ENCODE measurements around the gene C10orf105. TPM values are rescaled to one million over a fixed set of nuclear protein-coding genes. Genes with fewer than 3 reads are reported as not detected.

Gene C10orf105
- total and polyA plus RNA-seq, 2 of the 8 experiments (the other 6 are each of a cell fraction or from before 2014, with no cell fraction given) = 0.71 to 0.73 TPM

GRCh38 chr10:71675295-71675970 is 44.1 kb downstream of the C10orf105 start:
- no peak overlapping the region; the same call in 1 of the 2 replicates for H2BK20ac ChIP-seq (ENCODE audit: low read length)
- no peak overlapping the region for H3K14ac ChIP-seq (ENCODE audit: insufficient read length)
- no peak for FAIRE-seq
- no peak for DNase-seq (ENCODE audit: low read depth in 1 of 2, low spot score in 2 of 2)
- no peak overlapping the region for H4K5ac ChIP-seq (ENCODE audit: insufficient read length, low read depth, low read length)
- H3K27ac ChIP-seq (ENCODE audit: low read depth, low read length) = no peak overlapping the region
- H2BK15ac ChIP-seq (ENCODE audit: low read length) = no peak overlapping the region
- H3K79me2 ChIP-seq (ENCODE audit: control insufficient read depth in 1 of 2, insufficient read depth in 2 of 2, low read length in 2 of 2) = no peaks in the 10 kb centered on the region
- no peak overlapping the region for H3K4me2 ChIP-seq (ENCODE audit: insufficient read depth in 1 of 2, low read depth in 2 of 2, low read length in 2 of 2)
- H3K4me1 ChIP-seq (replicated peaks in 1 of 4; ENCODE audit: control insufficient read depth in 3 of 4, insufficient read depth in 4 of 4, low read length in 3 of 4) = no peaks in the 10 kb centered on the region; a peak in 1 of 7 replicates
- H2BK12ac ChIP-seq (ENCODE audit: low read depth, low read length) = no peak overlapping the region
- no peaks in the 10 kb centered on the region for H3K79me1 ChIP-seq (ENCODE audit: low read depth, low read length)
- H4K91ac ChIP-seq (replicated peaks; ENCODE audit: insufficient read length, low read length) = no peak overlapping the region
- H4K20me1 ChIP-seq (replicated peaks in 1 of 2; ENCODE audit: control insufficient read depth in 1 of 2, insufficient read depth in 2 of 2, low read length in 2 of 2) = no peaks in the 10 kb centered on the region
- no peak overlapping the region for H2AK5ac ChIP-seq (ENCODE audit: low read depth, low read length)
- no peak overlapping the region for H3K9ac ChIP-seq (replicated peaks in 1 of 4; ENCODE audit: extremely low read depth in 1 of 4, low read depth in 3 of 4, low read length in 3 of 4)
- H3K27me3 ChIP-seq (replicated peaks in 1 of 4; ENCODE audit: control insufficient read depth in 3 of 4, extremely low read depth in 1 of 4, insufficient read depth in 3 of 4, low read length in 3 of 4) = no peaks in the 10 kb centered on the region
- no peak overlapping the region for H3K23ac ChIP-seq (ENCODE audit: insufficient read length)
- no peak overlapping the region for H2AFZ ChIP-seq (ENCODE audit: low read length)
- H3K4me3 ChIP-seq (ENCODE audit: extremely low read depth in 1 of 4, insufficient read depth in 2 of 4, low read depth in 3 of 4, low read length in 4 of 4) = no peak overlapping the region
- H4K8ac ChIP-seq (ENCODE audit: extremely low read depth, insufficient read depth, low read length) = peak overlapping the region; percentile 83; the same call in 1 of the 2 replicates
- no peak overlapping the region for H2BK5ac ChIP-seq (ENCODE audit: low read depth, low read length)
- CTCF ChIA-PET (ENCODE audit: partially characterized antibody) = interaction anchor here (0.9 to 5.0 kb wide), 12 partner anchors 9 to 291 kb away, joined by 3 to 34 read pairs (median 3); no protein-coding TSS in a partner anchor
- 81% methylated on average over 6 of the region's 6 CpGs; no CpG with 5 or more reads in 1 of the 2 experiments for WGBS, 2 experiments (ENCODE audit: extremely low coverage in 1 of 2, insufficient coverage in 1 of 2, insufficient read length in 1 of 2, insufficient replicate concordance in 2 of 2, low coverage in 1 of 2, low lambda C conversion rate in 2 of 2, missing lambda C conversion rate in 1 of 2)
- no peaks in the 10 kb centered on the region for H3K23me2 ChIP-seq (ENCODE audit: low read depth, low read length)
- no peak overlapping the region for H3K18ac ChIP-seq (ENCODE audit: extremely low read depth, low read length)
- no peak overlapping the region for H2BK120ac ChIP-seq (replicated peaks; ENCODE audit: low read depth, low read length)
- POLR2A ChIA-PET (ENCODE audit: partially characterized antibody) = no interaction called here
- H3K36me3 ChIP-seq (ENCODE audit: control insufficient read depth in 2 of 4, insufficient read depth in 4 of 4, low read length in 3 of 4) = no peaks in the 10 kb centered on the region
- H3K56ac ChIP-seq (replicated peaks; ENCODE audit: insufficient read length, low read depth, low read length) = no peak overlapping the region
- TF ChIP-seq CTBP2 (IDR thresholded peaks at IDR 0.05; ENCODE audit: borderline replicate concordance, insufficient read depth, insufficient read length, low read length) = no peak
- TF ChIP-seq CTCF (IDR thresholded peaks at IDR 0.05; ENCODE audit: control extremely low read depth in 1 of 3, insufficient read depth in 1 of 3, low read depth in 1 of 3, low read length in 3 of 3) = peak in 2 of 3 experiments; percentile 0 to 4; a peak in 2 of 4 replicates
- no peak overlapping the region for H3K4ac ChIP-seq (replicated peaks; ENCODE audit: insufficient read length, low read depth, low read length)
- no peaks in the 10 kb centered on the region for H3K9me3 ChIP-seq (ENCODE audit: insufficient read depth in 2 of 2, low read depth in 1 of 2, low read length in 1 of 2)
